OCI-LY7 (cell line): ENCODE measurements around the gene WEE2. TPM values are rescaled to one million over a fixed set of nuclear protein-coding genes. Genes with fewer than 3 reads are reported as not detected.

Source experiments
- BruUV-seq: library from RNA; stranded (reverse); fragments of 400-500 nt; replicated peaks from 2 replicates; lab custom pipeline; 2021; lab: Mats Ljungman, UMichigan
- CTCF ChIA-PET: fragments of 300-600 bp; sonication (Branson Sonifier 250); formaldehyde crosslinking; loops from one replicate; lab custom pipeline; 2022; ENCODE audit warnings: antibody characterized with exemption; ENCODE audit not compliant: unreplicated experiment; lab: Charles Lee
- POLR2A ChIA-PET: fragments of 300-600 bp; sonication (Branson Sonifier 250); formaldehyde crosslinking; loops from one replicate; lab custom pipeline; 2022; ENCODE audit warnings: antibody characterized with exemption; lab: Charles Lee
- DNase-seq: peaks from one replicate; pipeline ENCODE4 v3.0.0-alpha.2; 2015; ENCODE audit warnings: low spot score
- H2AFZ ChIP-seq: fragments of 200-600 bp; sonication (generic), shearing (Covaris generic); 2 replicates; pipeline ENCODE4 v1.6.1; 2014; ENCODE audit warnings: mild to moderate bottlenecking, antibody characterized with exemption, low read length, moderate library complexity
- H3K27ac ChIP-seq: fragments of 200-600 bp; sonication (generic); 2 replicates; pipeline ENCODE4 v1.5.1; 2014; ENCODE audit warnings: mixed run types, low read depth, mild to moderate bottlenecking, moderate library complexity, low read length, inconsistent platforms; ENCODE audit not compliant: poor library complexity, severe bottlenecking
- H3K36me3 ChIP-seq: fragments of 200-600 bp; sonication (generic); 2 replicates; pipeline ENCODE4 v1.6.1; 2014; ENCODE audit warnings: mild to moderate bottlenecking, antibody characterized with exemption, low read length, moderate library complexity, mixed read lengths; ENCODE audit not compliant: insufficient read depth
- H3K4me1 ChIP-seq: fragments of 200-600 bp; sonication (generic); 2 replicates; pipeline ENCODE4 v1.5.1; 2014; ENCODE audit warnings: mild to moderate bottlenecking, low read length; ENCODE audit not compliant: insufficient read depth, poor library complexity, severe bottlenecking
- H3K4me2 ChIP-seq: fragments of 200-600 bp; sonication (generic); 2 replicates; pipeline ENCODE4 v1.6.1; 2014; ENCODE audit warnings: mild to moderate bottlenecking, low read length
- H3K4me3 ChIP-seq: fragments of 200-600 bp; sonication (generic); 2 replicates; pipeline ENCODE4 v1.5.1; 2014; ENCODE audit warnings: mild to moderate bottlenecking, low read depth, low read length; ENCODE audit not compliant: poor library complexity, severe bottlenecking
- H3K79me2 ChIP-seq: fragments of 200-600 bp; sonication (generic); 2 replicates; pipeline ENCODE4 v1.6.1; 2016; ENCODE audit warnings: low read depth, mild to moderate bottlenecking, low read length, moderate library complexity, mixed read lengths; ENCODE audit not compliant: insufficient read depth
- H3K9me2 ChIP-seq: fragments of 200-600 bp; sonication (generic); 2 replicates; pipeline ENCODE4 v1.6.1; 2016; ENCODE audit warnings: mild to moderate bottlenecking, low read length, mixed read lengths; ENCODE audit not compliant: insufficient read depth
- H3K9me3 ChIP-seq: fragments of 200-600 bp; sonication (generic); 2 replicates; pipeline ENCODE4 v1.6.1; 2014; ENCODE audit warnings: mild to moderate bottlenecking, mixed run types, low read length, mixed read lengths
- H4K20me1 ChIP-seq: fragments of 200-600 bp; sonication (generic); 2 replicates; pipeline ENCODE4 v1.6.1; 2014; ENCODE audit warnings: mild to moderate bottlenecking, antibody characterized with exemption, low read length, moderate library complexity, mixed read lengths; ENCODE audit not compliant: insufficient read depth
- EZH2phosphoT487 ChIP-seq: fragments of 200-600 bp; sonication (generic); IDR thresholded peaks from 2 replicates; pipeline ENCODE4 v1.6.1; 2018; ENCODE audit warnings: low read depth, borderline replicate concordance, mild to moderate bottlenecking, mixed run types, antibody characterized with exemption, low read length, moderate library complexity, mixed read lengths
- intact Hi-C: fragments of 100-400 bp; cut with micrococcal nuclease; formaldehyde crosslinking; loops from one replicate; pipeline ENCODE4 v1.10.0; 2022; ENCODE audit not compliant: unreplicated experiment
- total RNA-seq, 2 experiments: library from RNA; depleted of rRNA in 1 of 2; stranded (reverse); fragments of >200 nt in 1 of 2; shearing (Covaris generic) in 1 of 2; gene quantifications; 2 replicates each; pipeline ENCODE4 v1.2.3, GENCODE V29; 2014 to 2022
- TF ChIP-seq, protein P1 (sequence below): fragments of 200-600 bp; sonication (generic); conservative IDR thresholded peaks from 2 replicates; pipeline ENCODE4 v1.5.1; 2014; ENCODE audit warnings: mild to moderate bottlenecking, antibody characterized with exemption, low read length, moderate library complexity, mixed read lengths

WEE2 gene
- total RNA-seq, 2 experiments from 2014 or later, result not detected

DNA sequence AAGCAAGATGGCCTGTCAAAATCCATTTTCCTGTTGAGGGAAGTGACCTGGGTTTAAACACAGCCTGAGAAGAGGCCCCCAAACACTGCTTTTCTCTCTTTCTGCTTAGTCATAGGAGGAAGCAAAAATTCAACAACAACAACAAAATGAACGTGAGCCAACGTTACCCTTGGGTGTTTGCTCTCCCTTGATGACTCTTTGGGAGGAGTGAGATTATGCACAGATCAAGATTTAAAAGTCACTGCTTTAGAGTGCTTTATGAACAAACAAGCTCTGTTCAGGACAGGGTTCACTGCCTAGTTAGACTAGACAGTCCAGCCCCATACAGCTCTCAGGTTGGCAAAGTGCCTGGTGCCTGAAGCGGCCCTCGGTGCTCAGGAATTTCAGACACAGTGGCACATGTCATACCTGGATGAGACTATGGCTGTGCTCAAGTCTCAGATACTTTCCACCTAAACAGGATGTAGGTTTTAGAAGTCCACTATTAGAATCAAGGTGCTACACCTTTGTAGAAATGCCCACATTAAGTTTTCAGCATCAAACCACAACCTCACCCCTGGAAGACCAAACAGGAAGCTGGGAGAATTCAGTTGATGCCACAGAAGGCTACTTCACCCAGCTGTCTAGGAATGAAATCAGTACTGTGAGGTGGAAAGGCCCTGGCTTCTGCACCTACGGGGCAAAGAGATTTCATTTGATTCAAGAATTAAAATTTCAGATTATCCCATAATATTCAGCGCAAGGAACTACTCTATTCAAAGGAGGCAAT, 44.9 kb upstream of the WEE2 start:
- Histone ChIP-seq H3K79me2 (no peaks in the 10 kb centered on the region), H4K20me1 (no peaks in the 10 kb centered on the region), H3K9me2 (no peaks in the 10 kb centered on the region), H3K4me2 (no peak overlapping the region; the same call in 1 of the 2 replicates), H3K27ac (no peak overlapping the region), H3K4me1 (peaks cover 14% of the 10 kb centered on the region), H3K4me3 (no peak overlapping the region), H3K9me3 (no peaks in the 10 kb centered on the region), H2AFZ (no peak overlapping the region), H3K36me3 (no peaks in the 10 kb centered on the region)
- no TSS peak for BruUV-seq
- intact Hi-C loops, result no loop called here
- POLR2A ChIA-PET, result no interaction called here
- DNase-seq, result peak; percentile 4
- CTCF ChIA-PET, result no interaction called here
- no peak for TF ChIP-seq EZH2phosphoT487

- POLR2A ChIA-PET, result no interaction called here
- no peak overlapping the region for H3K4me2 ChIP-seq
- no peak overlapping the region for H3K27ac ChIP-seq
- TF ChIP-seq EZH2phosphoT487, result no peak
- TF ChIP-seq, protein P1, sequence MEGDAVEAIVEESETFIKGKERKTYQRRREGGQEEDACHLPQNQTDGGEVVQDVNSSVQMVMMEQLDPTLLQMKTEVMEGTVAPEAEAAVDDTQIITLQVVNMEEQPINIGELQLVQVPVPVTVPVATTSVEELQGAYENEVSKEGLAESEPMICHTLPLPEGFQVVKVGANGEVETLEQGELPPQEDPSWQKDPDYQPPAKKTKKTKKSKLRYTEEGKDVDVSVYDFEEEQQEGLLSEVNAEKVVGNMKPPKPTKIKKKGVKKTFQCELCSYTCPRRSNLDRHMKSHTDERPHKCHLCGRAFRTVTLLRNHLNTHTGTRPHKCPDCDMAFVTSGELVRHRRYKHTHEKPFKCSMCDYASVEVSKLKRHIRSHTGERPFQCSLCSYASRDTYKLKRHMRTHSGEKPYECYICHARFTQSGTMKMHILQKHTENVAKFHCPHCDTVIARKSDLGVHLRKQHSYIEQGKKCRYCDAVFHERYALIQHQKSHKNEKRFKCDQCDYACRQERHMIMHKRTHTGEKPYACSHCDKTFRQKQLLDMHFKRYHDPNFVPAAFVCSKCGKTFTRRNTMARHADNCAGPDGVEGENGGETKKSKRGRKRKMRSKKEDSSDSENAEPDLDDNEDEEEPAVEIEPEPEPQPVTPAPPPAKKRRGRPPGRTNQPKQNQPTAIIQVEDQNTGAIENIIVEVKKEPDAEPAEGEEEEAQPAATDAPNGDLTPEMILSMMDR, result no peak
- intact Hi-C loops, result no loop called here
- CTCF ChIA-PET, result no interaction called here
- H3K9me2 ChIP-seq, result no peaks in the 10 kb centered on the region
- no TSS peak for BruUV-seq
- H3K79me2 ChIP-seq, result no peaks in the 10 kb centered on the region
- no peak overlapping the region for H3K4me3 ChIP-seq
- peaks cover 14% of the 10 kb centered on the region for H3K4me1 ChIP-seq
- H4K20me1 ChIP-seq, result no peaks in the 10 kb centered on the region
- no peaks in the 10 kb centered on the region for H3K9me3 ChIP-seq
- DNase-seq, result no peak
- H2AFZ ChIP-seq, result no peak overlapping the region
- H3K36me3 ChIP-seq, result no peaks in the 10 kb centered on the region
Observed at GRCh38 chr7:141664450-141664849, 43.7 kb upstream of the WEE2 start.

DNA sequence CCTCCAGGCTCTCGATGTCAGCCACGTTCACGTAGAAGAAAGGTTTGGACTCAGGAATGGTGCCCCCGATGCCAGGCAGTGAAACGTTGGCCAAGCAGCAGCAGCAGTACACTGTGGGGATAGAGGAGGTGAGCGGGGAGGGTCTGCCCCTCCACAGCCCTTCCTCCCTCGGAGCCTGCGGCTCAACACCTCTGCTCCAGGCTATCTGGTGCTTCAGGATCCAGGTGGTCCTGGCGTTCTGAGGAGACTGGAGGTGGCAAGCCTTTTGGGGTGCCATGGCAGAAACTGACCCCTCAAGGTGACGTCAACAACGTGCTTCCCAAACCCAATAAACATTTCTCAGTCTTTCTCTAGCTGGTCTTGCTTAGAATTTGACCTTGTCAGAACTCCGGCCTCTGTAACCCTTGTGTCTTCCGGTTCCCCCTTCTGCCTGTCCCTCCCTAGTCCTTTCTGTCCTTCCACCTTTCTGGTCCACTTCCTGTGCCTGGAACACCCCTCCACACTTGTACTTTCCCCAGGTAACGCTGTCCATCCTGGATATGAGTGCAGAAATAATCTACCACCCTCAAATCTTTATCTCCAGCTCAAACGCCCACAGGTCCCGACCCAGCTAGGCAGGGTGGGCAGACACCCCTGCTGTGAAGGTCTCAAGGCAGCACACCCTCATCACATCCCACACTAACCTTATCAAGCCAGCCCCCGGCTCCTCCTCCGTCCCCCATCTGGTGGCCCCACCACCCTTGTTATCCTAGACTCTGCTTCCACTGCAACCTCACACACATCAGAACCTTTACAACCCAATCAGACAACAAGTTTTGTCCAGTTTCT, 42.7 kb upstream of the WEE2 start:
- Histone ChIP-seq H3K36me3 (no peaks in the 10 kb centered on the region), H3K27ac (no peak overlapping the region), H3K4me2 (no peak overlapping the region), H4K20me1 (no peaks in the 10 kb centered on the region), H3K9me2 (no peaks in the 10 kb centered on the region), H3K4me3 (no peak overlapping the region), H3K4me1 (peaks cover 14% of the 10 kb centered on the region), H3K9me3 (no peaks in the 10 kb centered on the region), H2AFZ (no peak overlapping the region), H3K79me2 (no peaks in the 10 kb centered on the region)
- TF ChIP-seq, protein P1, result no peak
- no peak for TF ChIP-seq EZH2phosphoT487
- CTCF ChIA-PET, result no interaction called here
- BruUV-seq, result no TSS peak
- DNase-seq, result no peak
- intact Hi-C loops, result no loop called here
- POLR2A ChIA-PET, result no interaction called here
